Dedifferentiated amniotic fluid mesenchymal stem cell (primary cell): ENCODE measurements around the gene PSTK.

Source experiments
- DNase-seq: peaks from one replicate; pipeline ENCODE4 v3.0.0-alpha.2; 2016; ENCODE audit errors: extremely low spot score

PSTK gene

GRCh38 chr10:122980209-122981065 is at the start of gene PSTK:
Gene PSTK (plus strand): TSS chr10:122980401. CDS start chr10:122980480, 79 bp downstream.
- peak; percentile 87 for DNase-seq

- no peak for DNase-seq
These were observed 48.9 kb upstream of the PSTK start for GRCh38 chr10:122931088-122931906.

GRCh38 chr10:122939133-122939855 is 40.9 kb upstream of the PSTK start:
- DNase-seq, result no peak

GRCh38 chr10:122939856-122940543 is 40.2 kb upstream of the PSTK start:
- peak; percentile 71 for DNase-seq

GRCh38 chr10:122949296-122949695 is 30.9 kb upstream of the PSTK start:
- no peak for DNase-seq

- DNase-seq, result peak; percentile 99
These were observed 26.1 kb upstream of the PSTK start, which contains the start of gene C10orf88 for GRCh38 chr10:122953902-122954730. Gene C10orf88 (minus strand): TSS chr10:122954227. CDS start chr10:122954178, 49 bp downstream.

- DNase-seq, result no peak
These were observed 25.5 kb upstream of the PSTK start for GRCh38 chr10:122954731-122955050.

- no peak for DNase-seq
These were observed 24.3 kb upstream of the PSTK start for GRCh38 chr10:122955892-122956291.

- DNase-seq, result no peak
These were observed 22.7 kb upstream of the PSTK start for GRCh38 chr10:122957474-122957873.

GRCh38 chr10:122962405-122962804 is 17.8 kb upstream of the PSTK start:
- DNase-seq, result no peak

GRCh38 chr10:122966879-122967278 is 13.3 kb upstream of the PSTK start:
- no peak for DNase-seq

GRCh38 chr10:122968698-122969097 is 11.5 kb upstream of the PSTK start:
- DNase-seq, result no peak

GRCh38 chr10:122974023-122974422 is 6.2 kb upstream of the PSTK start:
- DNase-seq, result no peak

- no peak for DNase-seq
These were observed 5.6 kb upstream of the PSTK start for GRCh38 chr10:122974543-122975064.

- peak; percentile 25 for DNase-seq
These were observed 864 bp downstream of the PSTK start for GRCh38 chr10:122981066-122981464.

GRCh38 chr10:122983898-122984297 is 3.7 kb downstream of the PSTK start:
- DNase-seq, result no peak

- no peak for DNase-seq
These were observed 4.5 kb downstream of the PSTK start for GRCh38 chr10:122984708-122985107.

GRCh38 chr10:122986335-122986734 is 6.1 kb downstream of the PSTK start:
- no peak for DNase-seq

GRCh38 chr10:122988501-122988900 is 8.3 kb downstream of the PSTK start:
- DNase-seq, result no peak

GRCh38 chr10:122990278-122990677 is 10.1 kb downstream of the PSTK start:
- no peak for DNase-seq
